Measurements from ENCODE around the gene GPD1. TPM values are rescaled to one million over a fixed set of nuclear protein-coding genes. Genes with fewer than 3 reads are reported as not detected.
"Not testable (repeated sequence)": the region's sequence is repeated elsewhere in the genome, so short reads cannot be mapped to it uniquely, and the experiment has no call there.

Gene GPD1
- total RNA-seq, 2 donors from 2014 or later = 0.77 to 1.0 TPM

DNA sequence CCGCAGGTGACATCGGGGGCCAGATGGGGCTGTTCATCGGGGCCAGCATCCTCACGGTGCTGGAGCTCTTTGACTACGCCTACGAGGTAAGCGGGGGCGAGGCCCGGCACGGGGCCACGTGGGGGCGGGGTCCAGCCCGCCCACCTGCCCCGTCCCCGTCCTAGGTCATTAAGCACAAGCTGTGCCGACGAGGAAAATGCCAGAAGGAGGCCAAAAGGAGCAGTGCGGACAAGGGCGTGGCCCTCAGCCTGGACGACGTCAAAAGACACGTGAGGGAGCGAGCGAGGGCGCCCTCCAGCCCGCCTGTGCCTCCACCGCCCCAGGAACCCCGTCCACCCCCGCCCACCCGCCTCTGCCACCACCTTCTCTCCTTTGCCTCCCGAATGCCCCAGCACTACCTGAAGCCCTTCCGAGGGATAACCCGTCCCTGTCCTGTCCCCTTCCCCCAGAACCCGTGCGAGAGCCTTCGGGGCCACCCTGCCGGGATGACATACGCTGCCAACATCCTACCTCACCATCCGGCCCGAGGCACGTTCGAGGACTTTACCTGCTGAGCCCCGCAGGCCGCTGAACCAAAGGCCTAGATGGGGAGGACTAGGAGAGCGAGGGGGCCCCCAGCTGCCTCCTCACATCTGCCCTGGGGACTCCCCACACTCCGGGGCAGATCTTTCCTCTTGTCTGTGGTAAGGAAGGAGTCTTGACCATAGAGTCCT lies 22.6 kb upstream of the GPD1 start:
- H3K9me3 ChIP-seq (ENCODE audit: control insufficient read depth, low read length, poor library complexity, severe bottlenecking) = no peaks in the 10 kb centered on the region
- ATAC-seq = no peak
- peaks cover 4% of the 10 kb centered on the region for H3K27me3 Mint-ChIP-seq
- H3K27ac Mint-ChIP-seq = peak overlapping the region; percentile 62
- DNase-seq = no peak
- H3K36me3 Mint-ChIP-seq (ENCODE audit: low read depth) = peaks cover 2% of the 10 kb centered on the region
- peaks cover 15% of the 10 kb centered on the region for H3K4me1 Mint-ChIP-seq
- peak overlapping the region; percentile 25 for H3K4me3 Mint-ChIP-seq

DNA sequence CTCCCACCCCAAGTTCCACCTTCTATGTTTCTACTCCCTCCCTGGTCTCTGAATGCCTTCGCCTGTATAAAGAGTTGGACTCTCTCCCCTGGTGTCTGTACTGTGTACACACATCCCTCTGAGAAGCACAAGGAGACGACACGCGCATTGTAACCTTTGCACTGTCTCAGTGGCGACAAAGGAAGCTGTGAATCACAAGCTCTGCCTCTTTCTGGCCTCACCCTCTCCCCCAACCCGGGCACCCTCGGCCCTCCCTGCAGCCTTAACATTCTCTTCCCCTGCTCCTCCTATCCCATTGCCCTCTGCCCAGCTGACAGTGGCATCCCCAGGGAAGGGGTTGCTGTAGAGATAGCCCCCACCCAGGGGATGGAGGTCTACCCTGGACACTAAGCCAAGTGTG lies 21.2 kb upstream of the GPD1 start:
- DNase-seq = no peak
- no peaks in the 10 kb centered on the region for H3K27me3 Mint-ChIP-seq
- peak overlapping the region; percentile 62 for H3K27ac Mint-ChIP-seq
- no peak for ATAC-seq
- no peak overlapping the region for H3K4me3 Mint-ChIP-seq
- H3K4me1 Mint-ChIP-seq = peaks cover 16% of the 10 kb centered on the region
- peaks cover 2% of the 10 kb centered on the region for H3K36me3 Mint-ChIP-seq (ENCODE audit: low read depth)
- no peaks in the 10 kb centered on the region for H3K9me3 ChIP-seq (ENCODE audit: control insufficient read depth, low read length, poor library complexity, severe bottlenecking)

DNA sequence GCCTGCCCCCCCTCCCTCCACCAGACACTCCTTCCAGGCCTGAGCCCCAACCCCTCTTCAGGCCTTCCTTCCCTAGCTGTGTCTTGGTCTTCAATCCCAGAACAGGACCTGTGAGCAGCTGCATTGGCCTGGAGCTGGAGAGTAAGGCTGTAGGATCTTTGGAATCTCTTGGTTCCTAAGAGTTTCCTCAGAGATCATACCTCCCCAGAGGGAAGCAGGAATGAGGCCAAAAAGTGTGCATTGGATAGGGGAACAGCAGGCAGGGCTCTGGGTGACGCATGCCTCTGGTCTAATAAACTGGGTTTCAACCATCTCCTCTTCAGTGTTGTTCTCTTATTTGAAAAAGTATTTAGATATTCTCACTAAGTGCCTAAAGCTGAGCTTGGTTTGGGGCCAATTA lies 20.5 kb upstream of the GPD1 start:
- H3K27ac Mint-ChIP-seq = peak overlapping the region; percentile 62
- peaks cover 2% of the 10 kb centered on the region for H3K36me3 Mint-ChIP-seq (ENCODE audit: low read depth)
- no peaks in the 10 kb centered on the region for H3K9me3 ChIP-seq (ENCODE audit: control insufficient read depth, low read length, poor library complexity, severe bottlenecking)
- H3K27me3 Mint-ChIP-seq = no peaks in the 10 kb centered on the region
- DNase-seq (no peak), ATAC-seq (no peak)
- peak overlapping the region; percentile 70 for H3K4me3 Mint-ChIP-seq
- peaks cover 21% of the 10 kb centered on the region for H3K4me1 Mint-ChIP-seq

DNA sequence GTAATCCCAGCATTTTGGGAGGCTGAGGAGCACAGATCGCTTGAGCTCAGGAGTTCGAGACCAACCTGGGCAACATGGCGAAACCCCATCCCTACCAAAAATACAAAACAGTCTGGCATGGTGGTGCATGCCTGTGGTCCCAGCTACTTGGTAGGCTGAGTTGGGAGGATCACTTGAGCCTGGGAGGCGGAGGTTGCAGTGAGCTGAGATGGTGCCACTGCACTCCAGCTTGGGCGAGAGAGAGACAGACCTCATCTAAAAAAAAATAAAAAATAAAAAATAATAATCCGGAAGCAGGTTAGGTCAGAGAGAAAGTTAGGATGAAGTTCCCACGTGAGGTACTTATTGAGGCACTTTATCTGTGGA lies 19.4 kb upstream of the GPD1 start:
- not testable (repeated sequence) for H3K36me3 Mint-ChIP-seq (ENCODE audit: low read depth); ATAC-seq; DNase-seq; H3K27me3 Mint-ChIP-seq; H3K9me3 ChIP-seq (ENCODE audit: control insufficient read depth, low read length, poor library complexity, severe bottlenecking)
- peak overlapping the region; percentile 95 for H3K4me3 Mint-ChIP-seq
- H3K4me1 Mint-ChIP-seq = peaks cover 26% of the 10 kb centered on the region
- H3K27ac Mint-ChIP-seq = peak overlapping the region; percentile 86

DNA sequence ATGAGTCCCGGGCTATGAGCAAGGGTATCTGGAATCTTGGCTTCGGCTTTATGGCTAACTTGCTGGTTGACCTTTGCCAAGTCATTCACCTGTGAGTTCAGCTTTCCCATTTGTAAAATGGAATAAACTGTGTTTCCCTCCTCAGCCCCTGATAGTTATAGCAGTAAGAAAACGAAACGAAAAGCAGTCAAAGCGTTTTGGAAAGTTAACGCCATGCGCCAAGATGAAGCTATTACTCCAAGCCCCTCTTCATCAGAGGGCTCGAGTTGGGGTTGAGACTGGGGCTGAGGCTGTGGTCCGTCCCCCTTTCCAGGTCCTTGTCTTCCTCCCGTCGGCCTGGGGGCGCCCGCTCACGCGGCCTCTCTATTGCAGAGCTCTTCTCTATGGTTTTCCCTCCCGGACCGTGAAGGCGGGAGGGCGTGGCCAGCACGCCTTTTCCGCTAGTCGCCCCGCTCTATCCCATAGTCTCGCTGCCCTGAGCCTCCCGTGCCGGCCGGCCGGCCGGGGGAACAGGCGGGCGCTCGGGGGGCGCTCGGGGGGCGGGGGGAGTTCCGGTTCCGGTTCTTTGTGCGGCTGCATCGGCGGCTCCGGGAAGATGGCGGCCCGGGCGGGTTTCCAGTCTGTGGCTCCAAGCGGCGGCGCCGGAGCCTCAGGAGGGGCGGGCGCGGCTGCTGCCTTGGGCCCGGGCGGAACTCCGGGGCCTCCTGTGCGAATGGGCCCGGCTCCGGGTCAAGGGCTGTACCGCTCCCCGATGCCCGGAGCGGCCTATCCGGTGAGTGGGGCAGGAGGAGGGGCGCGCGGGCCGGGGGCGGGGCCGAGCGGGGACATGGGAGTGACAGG lies 18.8 kb upstream of the GPD1 start, which contains the start of gene SMARCD1:
TSS of gene SMARCD1 (plus strand) at position 568 of the 840 bp plus-strand sequence. CDS start at position 596, 28 bp downstream.
- Mint-ChIP-seq H3K4me1 (peaks cover 26% of the 10 kb centered on the region), H3K4me3 (peak within 1 kb of the TSS; percentile 95), H3K27me3 (no peaks in the 10 kb centered on the region), H3K36me3 (ENCODE audit: low read depth) (peaks cover 2% of the 10 kb centered on the region), H3K27ac (peak within 1 kb of the TSS; percentile 86)
- ATAC-seq (peak; percentile 90), DNase-seq (peak; percentile 75 to 81 (median 77))
- no peaks in the 10 kb centered on the region for H3K9me3 ChIP-seq (ENCODE audit: control insufficient read depth, low read length, poor library complexity, severe bottlenecking)

DNA sequence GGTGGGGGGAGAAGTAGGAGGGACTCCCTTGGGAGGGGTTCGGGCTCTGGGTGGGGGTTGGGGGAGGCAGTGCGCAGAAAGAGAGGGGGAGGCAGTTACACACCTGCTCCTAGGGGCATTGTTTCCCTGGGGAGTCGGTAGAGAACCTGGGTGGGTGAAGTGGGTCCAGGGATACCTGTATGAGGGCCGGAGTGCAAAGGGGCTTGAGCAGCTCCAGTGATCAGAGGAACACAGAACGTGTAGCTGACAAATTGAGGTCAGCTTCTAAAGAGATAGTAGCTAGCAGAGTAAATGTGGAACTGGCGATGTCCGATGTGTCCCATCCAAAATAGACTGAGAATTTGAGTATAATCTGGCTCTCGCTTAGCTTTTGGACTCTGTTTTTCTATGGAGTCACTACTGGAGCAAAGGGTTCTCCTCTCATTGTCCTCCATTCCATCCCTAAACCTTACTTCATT lies 18.2 kb upstream of the GPD1 start:
- H3K36me3 Mint-ChIP-seq (ENCODE audit: low read depth) = peaks cover 2% of the 10 kb centered on the region
- H3K4me3 Mint-ChIP-seq = peak overlapping the region; percentile 95
- H3K4me1 Mint-ChIP-seq = peaks cover 26% of the 10 kb centered on the region
- DNase-seq (no peak), ATAC-seq (peak; percentile 5)
- no peaks in the 10 kb centered on the region for H3K27me3 Mint-ChIP-seq
- no peaks in the 10 kb centered on the region for H3K9me3 ChIP-seq (ENCODE audit: control insufficient read depth, low read length, poor library complexity, severe bottlenecking)
- H3K27ac Mint-ChIP-seq = peak overlapping the region; percentile 86

DNA sequence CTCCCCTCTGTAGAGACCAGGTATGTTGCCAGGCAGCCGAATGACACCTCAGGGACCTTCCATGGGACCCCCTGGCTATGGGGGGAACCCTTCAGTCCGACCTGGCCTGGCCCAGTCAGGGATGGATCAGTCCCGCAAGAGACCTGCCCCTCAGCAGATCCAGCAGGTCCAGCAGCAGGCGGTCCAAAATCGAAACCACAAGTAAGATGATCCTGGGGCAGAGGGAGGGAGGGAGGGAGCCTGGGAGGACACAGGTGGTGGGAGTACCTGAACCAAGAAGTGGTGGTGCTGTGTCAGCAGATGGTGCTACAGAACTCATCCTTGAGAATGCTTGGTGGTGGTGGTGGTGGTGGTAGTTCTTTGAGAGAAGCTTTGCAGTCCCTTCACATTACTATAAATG lies 17.7 kb upstream of the GPD1 start:
- Mint-ChIP-seq H3K27ac (peak overlapping the region; percentile 86), H3K27me3 (no peaks in the 10 kb centered on the region), H3K4me3 (peak overlapping the region; percentile 95), H3K4me1 (peaks cover 26% of the 10 kb centered on the region), H3K36me3 (ENCODE audit: low read depth) (peaks cover 2% of the 10 kb centered on the region)
- ATAC-seq = no peak
- no peaks in the 10 kb centered on the region for H3K9me3 ChIP-seq (ENCODE audit: control insufficient read depth, low read length, poor library complexity, severe bottlenecking)
- no peak for DNase-seq

DNA sequence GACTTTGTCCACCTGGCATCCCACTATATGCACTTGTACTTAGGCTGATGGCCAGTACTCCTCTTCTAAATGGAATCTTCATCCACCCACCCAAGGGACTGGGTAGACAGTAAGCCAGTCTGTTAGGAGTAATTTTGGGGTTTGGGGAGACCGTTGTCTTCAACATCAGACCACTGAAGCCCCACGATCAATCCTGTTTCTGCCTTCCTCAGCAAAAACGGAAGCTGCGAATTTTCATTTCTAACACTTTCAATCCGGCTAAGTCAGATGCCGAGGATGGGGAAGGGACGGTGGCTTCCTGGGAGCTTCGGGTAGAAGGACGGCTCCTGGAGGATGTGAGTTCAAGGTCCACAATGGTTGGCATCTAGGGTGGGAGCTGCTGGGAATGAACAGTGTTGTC lies 16.7 kb upstream of the GPD1 start:
- Mint-ChIP-seq H3K36me3 (ENCODE audit: low read depth) (peaks cover 2% of the 10 kb centered on the region), H3K4me3 (no peak overlapping the region)
- H3K9me3 ChIP-seq (ENCODE audit: control insufficient read depth, low read length, poor library complexity, severe bottlenecking) = no peaks in the 10 kb centered on the region

DNA sequence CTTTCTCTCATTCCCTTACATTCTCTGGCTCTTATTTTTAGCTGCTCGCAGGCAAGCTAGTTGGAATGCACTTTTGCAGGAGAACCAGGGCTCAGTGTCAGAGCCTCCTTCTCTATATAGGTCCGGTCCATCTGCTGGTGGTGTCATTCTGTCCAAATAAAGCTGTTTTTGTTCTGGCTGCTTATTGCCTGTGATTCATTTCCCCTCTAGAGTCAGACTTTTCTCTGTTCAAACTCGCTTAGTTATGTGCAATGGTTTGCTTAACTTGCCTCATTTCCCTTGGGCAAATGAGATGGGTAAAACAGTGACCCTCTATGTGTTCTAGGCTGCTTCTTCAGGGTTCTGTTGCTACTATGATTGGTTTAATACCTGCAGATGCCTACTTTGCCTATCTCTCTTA lies 15.8 kb upstream of the GPD1 start:
- H3K9me3 ChIP-seq (ENCODE audit: control insufficient read depth, low read length, poor library complexity, severe bottlenecking) = no peaks in the 10 kb centered on the region
- H3K4me3 Mint-ChIP-seq = no peak overlapping the region
- no peaks in the 10 kb centered on the region for H3K27me3 Mint-ChIP-seq
- peaks cover 2% of the 10 kb centered on the region for H3K36me3 Mint-ChIP-seq (ENCODE audit: low read depth)
- H3K27ac Mint-ChIP-seq = peak overlapping the region; percentile 72
- DNase-seq (no peak), ATAC-seq (no peak)
- peaks cover 24% of the 10 kb centered on the region for H3K4me1 Mint-ChIP-seq

More for the DNA sequence above, 16.7 kb upstream of the GPD1 start:
- ATAC-seq = no peak
- no peaks in the 10 kb centered on the region for H3K27me3 Mint-ChIP-seq
- no peak for DNase-seq
- no peak overlapping the region for H3K27ac Mint-ChIP-seq
- peaks cover 24% of the 10 kb centered on the region for H3K4me1 Mint-ChIP-seq

DNA sequence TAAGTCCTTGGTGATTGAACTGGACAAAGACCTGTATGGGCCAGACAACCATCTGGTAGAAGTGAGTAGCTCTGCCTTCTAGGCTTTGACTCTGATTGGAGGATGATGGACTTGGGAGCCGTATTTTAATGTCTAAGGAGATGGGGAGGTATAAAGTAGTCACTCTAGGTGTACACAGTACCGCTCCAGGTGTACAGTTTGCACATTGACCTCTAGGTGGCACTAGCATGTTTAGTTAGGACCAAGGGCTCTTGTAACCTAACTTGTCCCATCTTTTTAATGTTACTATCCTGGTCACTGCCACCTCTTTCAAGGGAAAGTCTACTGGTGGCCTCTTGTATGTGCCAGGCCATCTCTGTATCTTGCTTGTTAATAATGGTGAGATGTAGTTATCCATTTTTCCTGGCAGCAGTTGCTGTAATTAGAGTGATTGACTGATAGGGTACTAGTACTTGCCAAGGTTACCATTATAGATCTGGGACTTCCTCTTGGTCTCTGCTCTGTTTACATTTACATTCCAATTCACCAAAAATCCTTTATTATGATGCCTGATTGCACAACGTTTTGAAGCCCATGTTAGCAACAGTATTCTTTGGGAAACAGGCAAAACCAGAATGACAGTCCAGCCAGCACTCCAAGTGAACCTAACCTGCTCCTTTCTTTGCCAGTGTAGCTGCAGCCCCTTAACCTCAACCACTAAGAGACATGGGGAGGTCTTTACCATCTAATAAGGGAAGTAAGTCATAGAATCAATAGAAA lies 15.1 kb upstream of the GPD1 start:
- H3K27ac Mint-ChIP-seq = no peak overlapping the region
- peaks cover 2% of the 10 kb centered on the region for H3K36me3 Mint-ChIP-seq (ENCODE audit: low read depth)
- peaks cover 21% of the 10 kb centered on the region for H3K4me1 Mint-ChIP-seq
- ATAC-seq (peak; percentile 43), DNase-seq (peak in 1 of 3 donors; percentile 41)
- H3K9me3 ChIP-seq (ENCODE audit: control insufficient read depth, low read length, poor library complexity, severe bottlenecking) = no peaks in the 10 kb centered on the region
- no peak overlapping the region for H3K4me3 Mint-ChIP-seq
- no peaks in the 10 kb centered on the region for H3K27me3 Mint-ChIP-seq

DNA sequence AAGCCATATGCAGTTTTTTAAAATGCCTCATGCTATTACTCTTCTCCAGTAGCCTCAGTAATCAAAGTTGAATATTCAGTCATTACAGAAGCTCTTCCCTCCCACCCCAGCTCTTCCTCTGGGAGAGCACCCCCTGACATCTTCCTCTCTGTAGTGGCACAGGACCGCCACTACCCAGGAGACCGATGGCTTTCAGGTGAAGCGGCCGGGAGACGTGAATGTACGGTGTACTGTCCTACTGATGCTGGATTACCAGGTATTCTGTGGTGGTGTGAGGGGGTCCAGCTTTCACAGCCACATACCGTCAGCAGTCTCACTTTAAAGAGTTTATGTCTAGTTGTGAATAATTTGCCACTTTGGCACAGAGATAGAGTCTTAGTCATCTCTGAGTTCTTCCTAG lies 14.1 kb upstream of the GPD1 start:
- no peak overlapping the region for H3K27ac Mint-ChIP-seq
- ATAC-seq (no peak), DNase-seq (no peak)
- no peaks in the 10 kb centered on the region for H3K9me3 ChIP-seq (ENCODE audit: control insufficient read depth, low read length, poor library complexity, severe bottlenecking)
- H3K36me3 Mint-ChIP-seq (ENCODE audit: low read depth) = peaks cover 2% of the 10 kb centered on the region
- peaks cover 21% of the 10 kb centered on the region for H3K4me1 Mint-ChIP-seq
- no peak overlapping the region for H3K4me3 Mint-ChIP-seq
- no peaks in the 10 kb centered on the region for H3K27me3 Mint-ChIP-seq

DNA sequence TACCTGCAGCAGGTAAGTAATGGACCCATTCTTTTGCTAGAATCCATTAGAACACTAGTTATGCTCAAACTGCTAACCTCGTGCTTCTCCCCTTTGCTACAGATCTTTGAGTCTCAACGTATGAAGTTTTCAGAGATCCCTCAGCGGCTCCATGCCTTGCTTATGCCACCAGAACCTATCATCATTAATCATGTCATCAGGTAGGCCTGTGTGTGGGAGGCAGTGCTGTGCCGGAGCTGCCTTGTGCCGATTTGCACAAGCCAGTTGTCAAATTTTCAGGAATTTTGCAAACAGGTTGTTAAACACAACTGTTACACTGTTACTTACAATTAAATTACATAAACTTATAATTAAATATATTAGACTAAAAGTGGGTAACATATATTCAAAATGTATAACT lies 13.4 kb upstream of the GPD1 start:
- H3K4me3 Mint-ChIP-seq = no peak overlapping the region
- no peak overlapping the region for H3K27ac Mint-ChIP-seq
- H3K9me3 ChIP-seq (ENCODE audit: control insufficient read depth, low read length, poor library complexity, severe bottlenecking) = no peaks in the 10 kb centered on the region
- no peak for ATAC-seq
- DNase-seq = no peak
- no peaks in the 10 kb centered on the region for H3K27me3 Mint-ChIP-seq
- peaks cover 19% of the 10 kb centered on the region for H3K4me1 Mint-ChIP-seq
- H3K36me3 Mint-ChIP-seq (ENCODE audit: low read depth) = no peaks in the 10 kb centered on the region

DNA sequence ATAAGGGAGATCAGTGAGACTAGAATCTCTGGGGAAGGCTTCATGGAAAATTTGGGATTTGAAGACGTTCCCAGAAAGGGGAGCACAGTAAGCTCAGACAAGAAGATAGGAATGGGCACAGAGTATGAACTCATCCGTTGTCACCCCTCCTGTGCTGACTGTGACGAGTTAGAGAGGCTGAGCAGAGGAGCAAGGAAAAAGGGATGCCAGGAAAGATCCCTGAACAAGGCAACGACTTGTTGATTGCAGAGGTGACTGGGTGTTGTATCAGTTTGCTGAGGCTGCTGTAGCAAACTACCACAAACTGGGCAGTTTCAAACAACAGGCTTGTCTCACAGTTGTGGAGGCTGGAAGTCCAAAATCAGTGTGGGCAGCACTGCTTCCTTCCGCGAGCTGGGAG lies 5.9 kb upstream of the GPD1 start:
- H3K9me3 ChIP-seq (ENCODE audit: control insufficient read depth, low read length, poor library complexity, severe bottlenecking) = no peaks in the 10 kb centered on the region
- Mint-ChIP-seq H3K4me3 (no peak overlapping the region), H3K27ac (peak overlapping the region; percentile 59), H3K36me3 (ENCODE audit: low read depth) (peaks cover 18% of the 10 kb centered on the region), H3K4me1 (peaks cover 10% of the 10 kb centered on the region), H3K27me3 (no peaks in the 10 kb centered on the region)
- no peak for ATAC-seq
- no peak for DNase-seq

All from T-helper 17 cell (primary cell).